AG08395 (cell line): ENCODE results near the gene SYNJ2.
"Not testable (repeated sequence)": the region's sequence is repeated elsewhere in the genome, so short reads cannot be mapped to it uniquely, and the experiment has no call there.

Experiments
- DNase-seq: peaks from one replicate; pipeline ENCODE4 v3.0.0; 2012; ENCODE audit warnings: mixed read lengths, low spot score

SYNJ2 gene

GRCh38 chr6:157981395-157982101 lies at the start of gene SYNJ2:
Gene SYNJ2, plus strand, starts transcription at chr6:157981863. Its CDS starts 99 bp downstream, at chr6:157981962.
- DNase-seq: peak; percentile 80

- no peak for DNase-seq
Observed at GRCh38 chr6:157935786-157936185, 45.9 kb upstream of the SYNJ2 start.

GRCh38 chr6:157937318-157937717 lies 44.3 kb upstream of the SYNJ2 start:
- no peak for DNase-seq

GRCh38 chr6:157937916-157938315 lies 43.7 kb upstream of the SYNJ2 start:
- no peak for DNase-seq

GRCh38 chr6:157940375-157941036 lies 41.2 kb upstream of the SYNJ2 start:
- not testable (repeated sequence) for DNase-seq

GRCh38 chr6:157941101-157941863 lies 40.4 kb upstream of the SYNJ2 start:
- DNase-seq: no peak

- DNase-seq: no peak
Observed at GRCh38 chr6:157942351-157942750, 39.3 kb upstream of the SYNJ2 start.

- no peak for DNase-seq
Observed at GRCh38 chr6:157943249-157943963, 38.3 kb upstream of the SYNJ2 start.

- DNase-seq: no peak
Observed at GRCh38 chr6:157943964-157944283, 37.7 kb upstream of the SYNJ2 start.

GRCh38 chr6:157944983-157945931 lies 36.4 kb upstream of the SYNJ2 start:
- DNase-seq: no peak

GRCh38 chr6:157946053-157946617 lies 35.5 kb upstream of the SYNJ2 start:
- DNase-seq: no peak

- DNase-seq: peak; percentile 14
Observed at GRCh38 chr6:157946865-157947532, 34.7 kb upstream of the SYNJ2 start.

- not testable (repeated sequence) for DNase-seq
Observed at GRCh38 chr6:157950899-157951298, 30.8 kb upstream of the SYNJ2 start.

- DNase-seq: no peak
Observed at GRCh38 chr6:157951828-157952227, 29.8 kb upstream of the SYNJ2 start.

GRCh38 chr6:157952861-157953351 lies 28.8 kb upstream of the SYNJ2 start:
- peak; percentile 40 for DNase-seq

- DNase-seq: no peak
Observed at GRCh38 chr6:157953580-157954091, 28.0 kb upstream of the SYNJ2 start.

- peak; percentile 4 for DNase-seq
Observed at GRCh38 chr6:157954150-157955117, 27.2 kb upstream of the SYNJ2 start.

- no peak for DNase-seq
Observed at GRCh38 chr6:157955675-157956074, 26.0 kb upstream of the SYNJ2 start.
